Fibroblast of lung (primary cell): ENCODE results near the gene ENO4. TPM values are rescaled to one million over a fixed set of nuclear protein-coding genes. Genes with fewer than 3 reads are reported as not detected.

Experiments
- DNase-seq, 2 donors: peaks; one replicate each; pipeline versions ENCODE4 v3.0.0 to v3.0.0-alpha.2; 2010; ENCODE audit warnings: low read depth in 2 of 2
- H2AFZ ChIP-seq: 2 replicates; pipeline ENCODE4 v1.5.1; 2012; ENCODE audit warnings: low read length, control low read depth, inconsistent platforms
- H3K27ac ChIP-seq: 2 replicates; pipeline ENCODE4 v1.5.1; 2011; ENCODE audit warnings: low read length, control low read depth; ENCODE audit not compliant: insufficient read depth
- H3K27me3 ChIP-seq: 2 replicates; pipeline ENCODE4 v1.5.1; 2011; ENCODE audit warnings: mild to moderate bottlenecking, low read length; ENCODE audit not compliant: control insufficient read depth, insufficient read depth
- H3K36me3 ChIP-seq: 2 replicates; pipeline ENCODE4 v1.5.1; 2011; ENCODE audit warnings: low read length; ENCODE audit not compliant: control insufficient read depth, insufficient read depth
- H3K4me1 ChIP-seq: 2 replicates; pipeline ENCODE4 v1.5.1; 2011; ENCODE audit warnings: low read length; ENCODE audit not compliant: control insufficient read depth, insufficient read depth; ENCODE audit errors: extremely low read depth
- H3K4me2 ChIP-seq: 2 replicates; pipeline ENCODE4 v1.5.1; 2011; ENCODE audit warnings: low read length, control low read depth; ENCODE audit not compliant: insufficient read depth; ENCODE audit errors: extremely low read depth
- H3K4me3 ChIP-seq, 4 experiments: fragments of 200-600 bp in 1 of 4; sonication (generic) in 1 of 4; replicated peaks in 1 of 4; 2 replicates each; pipeline ENCODE4 v1.5.1; 2011 to 2016; ENCODE audit warnings: low read length in 4 of 4, low read depth in 3 of 4, mild to moderate bottlenecking in 3 of 4, control low read depth in 2 of 4, inconsistent platforms in 1 of 4, mixed read lengths in 1 of 4; ENCODE audit not compliant: insufficient read depth in 1 of 4; ENCODE audit errors: control extremely low read depth in 1 of 4
- H3K79me2 ChIP-seq: 2 replicates; pipeline ENCODE4 v1.5.1; 2012; ENCODE audit warnings: mild to moderate bottlenecking, low read length, inconsistent platforms; ENCODE audit not compliant: control insufficient read depth, insufficient read depth
- H3K9ac ChIP-seq: 2 replicates; pipeline ENCODE4 v1.5.1; 2011; ENCODE audit warnings: mild to moderate bottlenecking, low read length, control low read depth; ENCODE audit not compliant: insufficient read depth
- H3K9me3 ChIP-seq: 2 replicates; pipeline ENCODE4 v1.5.1; 2012; ENCODE audit warnings: low read depth, low read length; ENCODE audit not compliant: control insufficient read depth, insufficient read depth
- H4K20me1 ChIP-seq: 2 replicates; pipeline ENCODE4 v1.5.1; 2011; ENCODE audit warnings: low read length; ENCODE audit not compliant: control insufficient read depth, insufficient read depth; ENCODE audit errors: extremely low read depth
- CTCF ChIP-seq, 2 donors: IDR thresholded peaks in 1 of 2; conservative IDR thresholded peaks in 1 of 2; 1 replicate in 1 of 2; 2 replicates in 1 of 2; pipeline ENCODE4 v1.5.1; 2011 to 2012; ENCODE audit warnings: low read length in 2 of 2, control low read depth in 1 of 2, inconsistent platforms in 1 of 2, low read depth in 1 of 2, mild to moderate bottlenecking in 1 of 2
- EZH2 ChIP-seq: IDR thresholded peaks from 2 replicates; pipeline ENCODE4 v1.5.1; 2012; ENCODE audit warnings: low read length, control low read depth, mild to moderate bottlenecking; ENCODE audit errors: missing control alignments
- polyA plus RNA-seq, 2 donors: library from polyadenylated mRNA; depleted of rRNA in 1 of 2; stranded (reverse) in 1 of 2; unstranded in 1 of 2; fragments of >200 nt; gene quantifications; 2 replicates each; pipeline ENCODE4 v1.2.1, GENCODE V29; 2011 to 2012; ENCODE audit warnings: missing spikeins in 1 of 2
- total RNA-seq: library from RNA; depleted of rRNA; stranded (reverse); fragments of >200 nt; gene quantifications from 2 replicates; pipeline ENCODE4 v1.2.1, GENCODE V29; 2014

The ENO4 gene
- total and polyA plus RNA-seq, 2 donors (not counting 1 experiment from before 2014, with no cell fraction given) = 0.05 to 0.66 TPM

- Histone ChIP-seq H4K20me1 (no peaks in the 10 kb centered on the region), H3K4me1 (no peaks in the 10 kb centered on the region), H2AFZ (no peak overlapping the region), H3K9ac (no peak overlapping the region), H3K79me2 (no peaks in the 10 kb centered on the region), H3K27me3 (no peaks in the 10 kb centered on the region), H3K4me2 (no peak overlapping the region), H3K27ac (no peak overlapping the region), H3K36me3 (no peaks in the 10 kb centered on the region), H3K4me3 (no peak overlapping the region), H3K9me3 (no peaks in the 10 kb centered on the region)
- DNase-seq = no peak
- TF ChIP-seq CTCF (conservative IDR thresholded peaks at IDR 0.05 in 1 of 2, IDR thresholded peaks at IDR 0.05 in 1 of 2; ENCODE audit: low read depth in 1 of 2, low read length in 2 of 2) (no peak), EZH2 (no peak)
These were observed 66.0 kb downstream of the ENO4 start for GRCh38 chr10:116915340-116915739.

DNA sequence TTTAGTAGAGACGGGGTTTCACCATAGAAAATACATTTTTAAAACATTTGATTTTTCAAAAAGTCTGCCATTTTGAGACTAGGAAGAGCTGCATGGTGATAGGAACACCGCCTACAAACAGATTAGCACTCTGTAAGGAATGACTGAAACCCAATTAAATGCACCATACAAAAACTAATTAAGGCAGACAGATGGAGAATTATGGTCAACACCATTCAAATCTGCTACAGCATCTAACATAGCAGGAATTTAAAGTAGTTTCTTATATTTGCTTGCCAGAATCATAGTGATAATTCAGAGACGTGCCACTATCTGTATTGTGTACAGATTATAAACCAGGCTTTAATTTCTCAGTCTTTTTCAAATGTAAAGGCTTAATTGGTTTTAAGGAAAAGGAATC is 68.2 kb downstream of the ENO4 start:
- H3K36me3 ChIP-seq = no peaks in the 10 kb centered on the region
- H4K20me1 ChIP-seq = no peaks in the 10 kb centered on the region
- DNase-seq = no peak
- no peaks in the 10 kb centered on the region for H3K79me2 ChIP-seq
- H3K9me3 ChIP-seq = no peaks in the 10 kb centered on the region
- H3K4me2 ChIP-seq = no peak overlapping the region
- H3K4me1 ChIP-seq = no peaks in the 10 kb centered on the region
- H3K9ac ChIP-seq = no peak overlapping the region
- H2AFZ ChIP-seq = no peak overlapping the region
- H3K4me3 ChIP-seq = no peak overlapping the region
- TF ChIP-seq CTCF (conservative IDR thresholded peaks at IDR 0.05 in 1 of 2, IDR thresholded peaks at IDR 0.05 in 1 of 2; ENCODE audit: low read depth in 1 of 2, low read length in 2 of 2) (no peak), EZH2 (no peak)
- H3K27ac ChIP-seq = no peak overlapping the region
- H3K27me3 ChIP-seq = no peaks in the 10 kb centered on the region

DNA sequence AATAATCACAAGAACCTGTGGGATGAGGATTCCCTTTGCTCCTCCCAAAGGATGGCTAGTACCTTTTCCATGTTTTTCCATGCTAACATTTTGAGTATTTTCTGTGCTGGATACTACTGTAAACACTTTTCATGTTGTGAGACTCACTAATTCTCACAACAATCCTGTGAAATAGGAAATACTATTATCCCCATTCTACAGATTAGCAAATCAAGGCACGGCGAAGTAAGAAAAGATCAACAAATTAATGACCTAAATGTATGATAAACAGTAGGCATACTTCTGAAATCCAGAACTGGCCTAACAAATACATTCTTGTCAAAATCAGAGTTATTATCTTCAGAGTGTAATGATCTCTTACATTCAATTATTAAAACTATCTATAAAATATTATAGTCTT is 69.3 kb downstream of the ENO4 start:
- Histone ChIP-seq H3K27me3 (no peaks in the 10 kb centered on the region), H2AFZ (no peak overlapping the region), H3K9ac (no peak overlapping the region), H3K36me3 (no peaks in the 10 kb centered on the region), H3K4me2 (no peak overlapping the region), H3K79me2 (no peaks in the 10 kb centered on the region), H3K27ac (no peak overlapping the region), H3K4me1 (no peaks in the 10 kb centered on the region), H3K9me3 (no peaks in the 10 kb centered on the region), H3K4me3 (no peak overlapping the region), H4K20me1 (no peaks in the 10 kb centered on the region)
- no peak for DNase-seq
- TF ChIP-seq CTCF (conservative IDR thresholded peaks at IDR 0.05 in 1 of 2, IDR thresholded peaks at IDR 0.05 in 1 of 2; ENCODE audit: low read depth in 1 of 2, low read length in 2 of 2) = no peak
- no peak for TF ChIP-seq EZH2
